ENCODE results near the gene ZYX.
"Not testable (repeated sequence)": the region's sequence is repeated elsewhere in the genome, so short reads cannot be mapped to it uniquely, and the experiment has no call there.

ZYX gene

GRCh38 chr7:143399642-143400041, 18.5 kb downstream of the ZYX start:
- DNase-seq: no peak

GRCh38 chr7:143401265-143401664, 20.1 kb downstream of the ZYX start:
- DNase-seq: no peak

GRCh38 chr7:143402233-143402632, 21.1 kb downstream of the ZYX start:
- DNase-seq: not testable (repeated sequence)

- DNase-seq: peak; percentile 67
Observed at GRCh38 chr7:143405173-143406001, 24.2 kb downstream of the ZYX start.

- no peak for DNase-seq
Observed at GRCh38 chr7:143406002-143406357, 24.8 kb downstream of the ZYX start.

GRCh38 chr7:143407287-143408251, 26.4 kb downstream of the ZYX start:
- no peak for DNase-seq

- no peak for DNase-seq
Observed at GRCh38 chr7:143408252-143408685, 27.1 kb downstream of the ZYX start.

- DNase-seq: no peak
Observed at GRCh38 chr7:143408686-143409561, 27.8 kb downstream of the ZYX start, which contains the start of gene EPHA1. TSS of gene EPHA1 (minus strand) at chr7:143408856. CDS start at chr7:143408805, 51 bp downstream.

- peak; percentile 71 for DNase-seq
Observed at GRCh38 chr7:143410521-143411004, 29.4 kb downstream of the ZYX start.

- DNase-seq: no peak
Observed at GRCh38 chr7:143411976-143412708, 31.0 kb downstream of the ZYX start.

GRCh38 chr7:143413123-143413522, 32.0 kb downstream of the ZYX start:
- DNase-seq: no peak

- DNase-seq: not testable (repeated sequence)
Observed at GRCh38 chr7:143415209-143415608, 34.1 kb downstream of the ZYX start.

- no peak for DNase-seq
Observed at GRCh38 chr7:143415742-143416397, 34.7 kb downstream of the ZYX start.

GRCh38 chr7:143416565-143417149, 35.5 kb downstream of the ZYX start:
- no peak for DNase-seq

- DNase-seq: no peak
Observed at GRCh38 chr7:143417734-143418383, 36.7 kb downstream of the ZYX start.

- no peak for DNase-seq
Observed at GRCh38 chr7:143418681-143419458, 37.7 kb downstream of the ZYX start.

GRCh38 chr7:143419880-143420279, 38.7 kb downstream of the ZYX start:
- DNase-seq: no peak

- DNase-seq: not testable (repeated sequence)
Observed at GRCh38 chr7:143420624-143421023, 39.5 kb downstream of the ZYX start.

- DNase-seq: peak; percentile 56
Observed at GRCh38 chr7:143422033-143422432, 40.9 kb downstream of the ZYX start.

Measured in femur (tissue), 1 donor.